Common myeloid progenitor, CD34-positive (primary cell): ENCODE results near the gene CDKN2B-AS1.

Source experiments
- CTCF ChIA-PET: fragments of 350-600 bp; sonication (Branson Sonifier 250); formaldehyde crosslinking; loops from one replicate; lab custom pipeline; 2021; ENCODE audit warnings: antibody characterized with exemption; lab: Charles Lee
- POLR2A ChIA-PET: fragments of 350-600 bp; sonication (Branson Sonifier 250); formaldehyde crosslinking; loops from one replicate; lab custom pipeline; 2021; ENCODE audit warnings: antibody characterized with exemption; lab: Charles Lee
- DNase-seq, 3 donors: peaks; one replicate each; pipeline versions ENCODE4 v3.0.0 to v3.0.0-alpha.2; 2013
- H3K27ac ChIP-seq, 2 experiments: 1 replicate in 1 of 2; 2 replicates in 1 of 2; pipeline ENCODE4 v1.7.0; 2013; ENCODE audit warnings: inconsistent platforms in 2 of 2, low read length in 2 of 2, mild to moderate bottlenecking in 2 of 2, low read depth in 1 of 2, moderate library complexity in 1 of 2; ENCODE audit not compliant: severe bottlenecking in 2 of 2, insufficient read depth in 1 of 2, poor library complexity in 1 of 2
- H3K27me3 ChIP-seq, 5 experiments: replicated peaks in 2 of 5; 1 replicate in 3 of 5; 2 replicates in 2 of 5; pipeline versions ENCODE4 v1.6.1 to v1.7.0; 2013; ENCODE audit warnings: low read length in 4 of 5, mild to moderate bottlenecking in 2 of 5, moderate library complexity in 2 of 5, inconsistent platforms in 1 of 5; ENCODE audit not compliant: insufficient read depth in 5 of 5, control insufficient read depth in 4 of 5
- H3K36me3 ChIP-seq, 4 experiments: 1 replicate in 2 of 4; 2 replicates in 2 of 4; pipeline versions ENCODE4 v1.6.1 to v1.7.0; 2013; ENCODE audit warnings: low read length in 3 of 4, control low read depth in 1 of 4, mild to moderate bottlenecking in 1 of 4; ENCODE audit not compliant: control insufficient read depth in 4 of 4, insufficient read depth in 4 of 4
- H3K4me1 ChIP-seq, 4 experiments: 1 replicate in 3 of 4; 2 replicates in 1 of 4; pipeline versions ENCODE4 v1.6.1 to v1.7.1; 2013; ENCODE audit warnings: low read length in 3 of 4, mild to moderate bottlenecking in 3 of 4, control low read depth in 1 of 4, inconsistent platforms in 1 of 4, moderate library complexity in 1 of 4; ENCODE audit not compliant: control insufficient read depth in 4 of 4, insufficient read depth in 4 of 4; ENCODE audit errors: control extremely low read depth in 1 of 4
- H3K4me3 ChIP-seq, 7 experiments: 1 replicate in 4 of 7; 2 replicates in 3 of 7; pipeline versions ENCODE4 v1.5.1 to v1.7.0; 2013; ENCODE audit warnings: mild to moderate bottlenecking in 7 of 7, low read length in 6 of 7, moderate library complexity in 6 of 7, inconsistent platforms in 2 of 7, low read depth in 2 of 7, control low read depth in 1 of 7; ENCODE audit not compliant: insufficient read depth in 4 of 7, control insufficient read depth in 1 of 7; ENCODE audit errors: extremely low read depth in 1 of 7
- H3K9me3 ChIP-seq, 5 experiments: 1 replicate in 4 of 5; 2 replicates in 1 of 5; pipeline versions ENCODE4 v1.6.1 to v1.7.1; 2013; ENCODE audit warnings: low read length in 4 of 5, mild to moderate bottlenecking in 2 of 5, inconsistent platforms in 1 of 5, low read depth in 1 of 5, moderate library complexity in 1 of 5; ENCODE audit not compliant: control insufficient read depth in 4 of 5, insufficient read depth in 2 of 5; ENCODE audit errors: control extremely low read depth in 1 of 5
- WGBS: methylation state at CpG from one replicate; pipeline ENCODE4 v1.1.5; 2013; ENCODE audit not compliant: insufficient coverage; 5-methylcytosine and 5-hydroxymethylcytosine counted together

Gene CDKN2B-AS1

DNA sequence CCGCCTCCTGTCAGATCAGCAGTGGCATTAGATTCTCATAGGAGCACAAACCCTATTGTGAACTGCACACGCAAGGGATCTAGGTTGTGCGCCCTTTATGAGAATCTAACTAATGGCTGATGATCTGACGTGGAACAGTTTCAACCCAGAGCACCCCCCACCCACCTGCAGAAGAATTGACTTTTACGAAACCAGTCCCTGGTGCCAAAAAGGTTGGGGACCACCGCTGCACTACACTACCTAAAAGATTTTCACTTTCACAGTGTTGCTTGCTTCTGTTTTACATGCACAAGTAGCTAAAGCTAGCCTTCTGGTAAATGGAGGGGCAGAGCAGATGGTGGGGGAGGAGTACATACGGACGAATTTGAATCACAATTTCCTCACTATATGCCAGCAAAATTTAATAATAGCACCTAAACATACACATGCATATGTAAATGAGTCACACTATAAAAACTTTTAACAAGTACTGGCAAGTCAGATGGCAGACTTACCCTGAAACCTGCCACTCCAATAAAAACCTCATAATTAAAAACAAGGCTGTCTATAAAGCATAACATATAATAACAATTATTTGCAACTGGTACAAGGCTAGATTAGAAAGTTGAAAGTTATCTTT lies 38.5 kb downstream of the CDKN2B-AS1 start:
- no peaks in the 10 kb centered on the region for H3K36me3 ChIP-seq
- 66% methylated on average over 5 of the region's 8 CpGs for WGBS
- POLR2A ChIA-PET, result no interaction called here
- H3K4me3 ChIP-seq, result no peak overlapping the region
- H3K27me3 ChIP-seq, result peaks cover 14 to 75% (median 32%) of the 10 kb centered on the region in 5 experiments
- H3K4me1 ChIP-seq, result peaks cover 0 to 2% (median 0%) of the 10 kb centered on the region in 4 experiments
- CTCF ChIA-PET, result interaction anchor here (1.2 to 1.3 kb wide), 3 partner anchors 13 to 30 kb away, joined by 3 read pairs; no protein-coding TSS in a partner anchor
- no peak for DNase-seq
- no peak overlapping the region for H3K27ac ChIP-seq
- peaks cover 0 to 3% (median 0%) of the 10 kb centered on the region in 5 experiments for H3K9me3 ChIP-seq

DNA sequence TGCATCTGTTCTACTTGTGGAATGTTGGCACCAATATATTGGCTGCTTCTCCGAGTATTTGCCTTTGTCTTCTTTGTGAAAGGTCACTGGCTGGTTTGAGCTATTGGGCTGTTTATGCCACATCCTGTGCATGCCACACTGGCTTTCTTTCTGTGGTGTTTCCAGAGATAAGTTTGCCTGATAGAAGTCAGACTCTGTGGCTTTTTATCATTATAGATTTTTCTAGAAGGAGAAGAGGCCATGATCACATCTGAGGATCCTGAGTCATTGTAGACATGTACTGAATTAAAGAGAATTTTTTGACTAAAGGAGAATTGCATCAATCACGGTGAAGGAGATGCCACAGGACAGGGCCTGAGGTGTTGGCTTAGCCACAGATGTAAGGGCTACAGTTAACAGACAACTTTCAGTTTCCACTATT lies 41.0 kb downstream of the CDKN2B-AS1 start:
- no peak overlapping the region for H3K27ac ChIP-seq
- peaks cover 14 to 74% (median 42%) of the 10 kb centered on the region in 5 experiments for H3K27me3 ChIP-seq
- H3K4me3 ChIP-seq, result no peak overlapping the region
- no CpG with 5 or more reads among the region's 2 CpGs for WGBS
- H3K9me3 ChIP-seq, result peaks cover 0 to under 1% (median 0%) of the 10 kb centered on the region in 5 experiments
- H3K4me1 ChIP-seq, result no peaks in the 10 kb centered on the region
- no peaks in the 10 kb centered on the region for H3K36me3 ChIP-seq
- POLR2A ChIA-PET, result no interaction called here
- no peak for DNase-seq
- CTCF ChIA-PET, result interaction anchor here (3.3 kb wide), 1 partner anchor 223 kb away, joined by 34 read pairs; no protein-coding TSS in a partner anchor

DNA sequence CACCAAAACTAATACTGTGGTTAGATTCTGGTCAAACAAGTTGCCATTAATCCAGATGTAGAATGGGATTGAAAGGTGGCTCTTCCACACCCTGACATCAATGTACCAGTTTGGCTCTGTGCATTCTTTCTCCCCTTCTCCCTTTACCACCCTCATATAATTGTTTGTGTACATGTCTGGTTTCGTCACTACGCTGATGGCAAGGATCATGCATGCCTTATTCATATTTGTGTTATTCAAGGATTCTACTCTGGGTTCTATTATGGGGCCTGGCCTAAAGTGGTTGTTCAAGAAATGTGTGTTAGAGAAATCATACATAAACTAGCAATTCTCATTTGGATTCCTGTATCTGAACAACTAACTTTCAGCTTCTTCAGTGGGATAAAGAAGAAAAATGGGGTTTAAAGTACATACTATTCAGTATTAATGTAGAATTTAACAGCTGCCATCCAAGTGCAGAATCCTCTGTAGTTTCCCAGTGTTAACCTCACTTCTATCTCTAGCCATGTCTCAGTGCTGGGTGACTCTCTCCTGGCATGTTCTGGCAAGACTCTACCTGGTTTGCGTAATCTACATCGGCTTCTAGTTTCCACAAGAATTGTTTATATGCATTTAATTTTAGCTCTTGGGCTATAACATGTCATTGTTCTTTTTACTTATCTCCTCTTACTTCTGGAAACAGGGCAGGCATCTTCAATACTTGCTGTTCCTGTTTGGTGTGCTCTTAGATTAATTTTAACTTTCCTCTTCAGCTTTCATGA lies 42.5 kb downstream of the CDKN2B-AS1 start:
- H3K36me3 ChIP-seq, result no peaks in the 10 kb centered on the region
- DNase-seq, result no peak
- POLR2A ChIA-PET, result no interaction called here
- 100% methylated on average over 1 of the region's 4 CpGs for WGBS
- peaks cover 7 to 79% (median 47%) of the 10 kb centered on the region in 5 experiments for H3K27me3 ChIP-seq
- no peak overlapping the region for H3K4me3 ChIP-seq
- no peaks in the 10 kb centered on the region for H3K4me1 ChIP-seq
- no peaks in the 10 kb centered on the region for H3K9me3 ChIP-seq
- CTCF ChIA-PET, result interaction anchor here (1.2 to 3.3 kb wide), 9 partner anchors 9 to 231 kb away, joined by 3 to 34 read pairs (median 5); partner anchors contain the start of gene CDKN2B
- no peak overlapping the region for H3K27ac ChIP-seq

DNA sequence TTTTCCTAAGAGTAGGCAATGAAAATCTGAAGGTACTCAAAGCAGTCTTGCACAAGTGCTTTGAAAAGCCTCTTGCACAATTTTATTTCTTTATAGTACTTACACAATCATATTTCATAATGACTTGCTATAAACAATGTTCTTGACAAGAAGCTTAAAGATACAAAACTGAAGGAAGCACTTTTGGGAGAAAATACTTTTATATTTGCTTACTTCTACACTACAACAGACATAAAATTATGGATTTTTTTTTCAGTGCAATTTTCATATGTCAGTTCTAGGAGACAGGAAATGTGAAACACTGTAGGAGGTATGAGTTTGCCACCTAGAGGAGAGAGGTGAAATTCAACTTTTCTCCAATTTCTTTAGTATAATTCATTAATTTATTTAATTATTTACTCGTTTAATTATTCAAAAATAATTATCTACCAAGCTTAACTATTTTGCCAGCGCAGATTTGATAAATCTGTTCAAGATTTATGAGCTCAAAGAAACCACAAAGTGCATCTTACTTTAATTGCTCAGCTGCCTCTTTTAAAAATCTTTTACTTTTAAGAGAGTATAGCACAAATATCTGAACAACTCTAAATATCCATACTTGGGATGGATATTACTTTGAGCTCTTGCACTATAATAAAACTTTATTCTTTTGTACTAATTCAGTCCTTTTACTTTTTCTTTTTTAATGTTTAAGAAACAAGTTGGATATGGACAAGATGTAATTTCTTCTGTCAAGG lies 43.5 kb downstream of the CDKN2B-AS1 start:
- CTCF ChIA-PET, result interaction anchor here (0.8 to 3.8 kb wide), 14 partner anchors 8 to 232 kb away, joined by 3 to 34 read pairs (median 4); partner anchors contain the start of gene CDKN2B
- Histone ChIP-seq H3K4me3 (no peak overlapping the region), H3K27ac (no peak overlapping the region), H3K4me1 (no peaks in the 10 kb centered on the region), H3K36me3 (no peaks in the 10 kb centered on the region), H3K27me3 (peaks cover 11 to 80% (median 46%) of the 10 kb centered on the region in 5 experiments), H3K9me3 (no peaks in the 10 kb centered on the region)
- POLR2A ChIA-PET, result no interaction called here
- DNase-seq, result peak; percentile 14 to 32 (median 31)
- no CpG with 5 or more reads among the region's 2 CpGs for WGBS

DNA sequence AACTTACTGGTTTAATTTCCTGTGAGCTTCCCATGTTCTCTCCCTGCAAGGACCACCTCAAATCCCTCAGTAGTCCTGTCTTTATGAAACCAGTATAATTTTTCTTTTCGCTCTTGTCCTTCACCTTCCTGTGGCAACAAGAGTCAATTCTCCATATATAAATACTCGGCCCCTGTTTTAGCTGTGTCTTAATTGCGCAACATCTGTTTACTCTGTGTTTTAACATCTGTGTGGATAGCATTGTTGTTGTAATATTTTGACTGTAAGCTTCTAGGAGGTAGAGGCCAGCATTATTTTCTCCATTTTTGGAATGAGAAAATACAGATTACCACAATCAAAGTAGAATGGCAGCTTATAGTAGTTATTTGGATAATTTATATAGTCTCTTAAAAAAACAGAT lies 44.7 kb downstream of the CDKN2B-AS1 start:
- H3K27me3 ChIP-seq, result peaks cover 13 to 79% (median 49%) of the 10 kb centered on the region in 5 experiments
- no peaks in the 10 kb centered on the region for H3K4me1 ChIP-seq
- H3K4me3 ChIP-seq, result no peak overlapping the region
- CTCF ChIA-PET, result interaction anchor here (1.1 to 3.8 kb wide), 3 partner anchors 11 to 226 kb away, joined by 3 to 26 read pairs (median 10); no protein-coding TSS in a partner anchor
- no peaks in the 10 kb centered on the region for H3K9me3 ChIP-seq
- no peaks in the 10 kb centered on the region for H3K36me3 ChIP-seq
- DNase-seq, result no peak
- H3K27ac ChIP-seq, result no peak overlapping the region
- POLR2A ChIA-PET, result no interaction called here
- WGBS, result no CpG with 5 or more reads among the region's 3 CpGs

DNA sequence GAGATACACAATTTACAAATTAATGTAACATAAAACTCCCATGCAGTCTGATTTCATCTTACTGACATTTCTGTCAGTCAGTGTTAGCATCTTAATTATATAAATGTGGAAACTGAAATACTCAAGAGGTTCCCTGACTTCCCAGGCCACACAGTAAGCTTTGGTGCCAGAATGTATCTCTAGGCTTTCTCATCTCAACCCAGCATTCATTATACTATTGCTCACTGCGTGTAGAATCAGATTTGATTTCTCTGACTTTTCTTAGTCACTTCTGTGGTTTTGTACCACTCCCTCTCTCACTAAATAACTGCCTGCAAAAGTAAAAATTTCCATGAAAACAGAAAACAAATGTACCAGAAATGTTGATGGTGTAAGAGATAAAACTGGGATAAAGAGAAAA lies 46.2 kb downstream of the CDKN2B-AS1 start:
- ChIA-PET CTCF (interaction anchor here (1.0 to 3.8 kb wide), 3 partner anchors 10 to 233 kb away, joined by 3 to 26 read pairs (median 10); no protein-coding TSS in a partner anchor), POLR2A (no interaction called here)
- H3K9me3 ChIP-seq, result no peaks in the 10 kb centered on the region
- no peak overlapping the region for H3K27ac ChIP-seq
- H3K4me1 ChIP-seq, result no peaks in the 10 kb centered on the region
- no peak for DNase-seq
- H3K4me3 ChIP-seq, result no peak overlapping the region
- H3K36me3 ChIP-seq, result no peaks in the 10 kb centered on the region
- H3K27me3 ChIP-seq, result peaks cover 11 to 80% (median 52%) of the 10 kb centered on the region in 5 experiments
- no CpG with 5 or more reads among the region's 1 CpG for WGBS
